Parathyroid adenoma (tissue), 2 donors: ENCODE data around the gene ZNF787.

Source experiments
- H2AFZ ChIP-seq: fragments of 300-600 bp; sonication (generic); one replicate; pipeline ENCODE4 v1.7.0; 2017; ENCODE audit warnings: antibody characterized with exemption, mild to moderate bottlenecking
- H3K27ac ChIP-seq: fragments of 300-600 bp; sonication (generic); one replicate; pipeline ENCODE4 v1.7.0; 2017
- H3K27me3 ChIP-seq: fragments of 300-600 bp; sonication (generic); one replicate; pipeline ENCODE4 v1.7.0; 2017; ENCODE audit warnings: low read length; ENCODE audit not compliant: control insufficient read depth, insufficient read depth
- H3K36me3 ChIP-seq: fragments of 300-600 bp; sonication (generic); one replicate; pipeline ENCODE4 v1.7.0; 2017; ENCODE audit warnings: low read length; ENCODE audit not compliant: control insufficient read depth, insufficient read depth
- H3K4me1 ChIP-seq: fragments of 300-600 bp; sonication (generic); one replicate; pipeline ENCODE4 v1.7.0; 2017; ENCODE audit warnings: control low read depth
- H3K4me2 ChIP-seq: fragments of 300-600 bp; sonication (generic); one replicate; pipeline ENCODE4 v1.7.0; 2017; ENCODE audit warnings: low read length
- H3K4me3 ChIP-seq: fragments of 300-600 bp; sonication (generic); one replicate; pipeline ENCODE4 v1.7.0; 2017; ENCODE audit warnings: low read depth, low read length
- H3K79me2 ChIP-seq: fragments of 300-600 bp; sonication (generic); one replicate; pipeline ENCODE4 v1.7.0; 2017; ENCODE audit warnings: control low read depth
- H3K9ac ChIP-seq: fragments of 300-600 bp; sonication (generic); one replicate; pipeline ENCODE4 v1.7.0; 2017; ENCODE audit warnings: mild to moderate bottlenecking
- H3K9me3 ChIP-seq: fragments of 300-600 bp; sonication (generic); one replicate; pipeline ENCODE4 v1.7.0; 2017; ENCODE audit warnings: low read length; ENCODE audit not compliant: control insufficient read depth
- TF ChIP-seq, protein P1 (sequence below): fragments of 300-600 bp; sonication (generic); IDR thresholded peaks from one replicate; pipeline ENCODE4 v1.7.0; 2017; ENCODE audit warnings: antibody characterized with exemption, mild to moderate bottlenecking
- donor health status: primary hyperparathyroidism.

The ZNF787 gene

DNA sequence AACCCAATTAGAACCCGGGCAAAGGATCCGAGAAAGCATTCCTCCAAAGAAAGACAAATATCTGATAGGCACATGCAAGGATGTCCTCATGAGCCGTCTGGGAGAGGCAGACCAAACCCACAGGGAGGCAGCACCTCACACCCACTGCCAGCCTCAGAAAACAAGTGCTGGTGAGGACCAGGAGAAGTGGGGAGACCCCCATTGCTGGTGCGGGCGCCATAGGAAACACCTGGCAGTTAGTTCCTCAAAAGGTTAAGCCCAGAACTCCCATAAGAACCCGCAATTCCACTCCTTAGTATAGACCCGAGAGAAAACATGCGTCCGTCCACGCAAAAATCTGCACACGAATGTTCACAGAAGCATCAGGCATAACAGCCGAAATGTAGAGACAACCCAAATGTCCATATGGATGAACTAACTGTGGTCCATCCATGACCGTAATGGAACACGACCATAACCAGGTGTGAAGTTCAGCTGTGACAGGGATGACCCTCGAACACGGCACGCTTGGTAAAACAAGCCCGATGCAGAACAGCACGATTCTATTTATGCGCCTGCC is 7.9 kb downstream of the ZNF787 start:
- Histone ChIP-seq H3K4me1 (peaks cover 43% of the 10 kb centered on the region), H3K79me2 (peaks cover 91% of the 10 kb centered on the region), H3K36me3 (no peaks in the 10 kb centered on the region), H3K4me3 (no peak overlapping the region), H3K4me2 (no peak overlapping the region), H3K27me3 (no peaks in the 10 kb centered on the region), H3K9ac (no peak overlapping the region), H2AFZ (no peak overlapping the region), H3K27ac (no peak overlapping the region), H3K9me3 (no peaks in the 10 kb centered on the region)
- TF ChIP-seq, protein P1, sequence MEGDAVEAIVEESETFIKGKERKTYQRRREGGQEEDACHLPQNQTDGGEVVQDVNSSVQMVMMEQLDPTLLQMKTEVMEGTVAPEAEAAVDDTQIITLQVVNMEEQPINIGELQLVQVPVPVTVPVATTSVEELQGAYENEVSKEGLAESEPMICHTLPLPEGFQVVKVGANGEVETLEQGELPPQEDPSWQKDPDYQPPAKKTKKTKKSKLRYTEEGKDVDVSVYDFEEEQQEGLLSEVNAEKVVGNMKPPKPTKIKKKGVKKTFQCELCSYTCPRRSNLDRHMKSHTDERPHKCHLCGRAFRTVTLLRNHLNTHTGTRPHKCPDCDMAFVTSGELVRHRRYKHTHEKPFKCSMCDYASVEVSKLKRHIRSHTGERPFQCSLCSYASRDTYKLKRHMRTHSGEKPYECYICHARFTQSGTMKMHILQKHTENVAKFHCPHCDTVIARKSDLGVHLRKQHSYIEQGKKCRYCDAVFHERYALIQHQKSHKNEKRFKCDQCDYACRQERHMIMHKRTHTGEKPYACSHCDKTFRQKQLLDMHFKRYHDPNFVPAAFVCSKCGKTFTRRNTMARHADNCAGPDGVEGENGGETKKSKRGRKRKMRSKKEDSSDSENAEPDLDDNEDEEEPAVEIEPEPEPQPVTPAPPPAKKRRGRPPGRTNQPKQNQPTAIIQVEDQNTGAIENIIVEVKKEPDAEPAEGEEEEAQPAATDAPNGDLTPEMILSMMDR: no peak

DNA sequence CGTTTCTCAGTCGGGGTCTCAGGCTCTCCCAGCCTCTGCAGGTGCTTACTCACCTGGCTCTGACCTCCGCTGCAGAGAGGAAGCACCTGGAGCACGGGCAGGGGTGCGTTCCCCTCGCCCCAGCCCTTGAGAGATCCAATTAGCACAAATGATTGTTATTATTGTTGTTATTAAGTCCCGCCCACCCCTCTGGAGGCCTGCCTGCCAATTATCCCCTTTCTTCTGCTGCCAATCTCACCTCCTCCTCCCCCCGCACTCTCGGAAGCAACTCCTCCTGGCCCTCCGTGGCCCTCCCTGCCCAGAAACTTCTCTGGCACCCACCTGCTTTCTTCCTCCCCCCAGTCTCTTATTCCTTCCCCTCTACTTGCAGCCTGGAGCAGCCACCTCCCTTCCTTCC is 8.8 kb downstream of the ZNF787 start:
- Histone ChIP-seq H3K79me2 (peaks cover 88% of the 10 kb centered on the region), H3K9me3 (no peaks in the 10 kb centered on the region), H3K4me1 (peaks cover 43% of the 10 kb centered on the region), H3K9ac (no peak overlapping the region), H3K4me3 (no peak overlapping the region), H3K36me3 (no peaks in the 10 kb centered on the region), H3K27me3 (no peaks in the 10 kb centered on the region), H3K27ac (peak overlapping the region; percentile 58), H2AFZ (no peak overlapping the region), H3K4me2 (no peak overlapping the region)
- TF ChIP-seq, protein P1: no peak

DNA sequence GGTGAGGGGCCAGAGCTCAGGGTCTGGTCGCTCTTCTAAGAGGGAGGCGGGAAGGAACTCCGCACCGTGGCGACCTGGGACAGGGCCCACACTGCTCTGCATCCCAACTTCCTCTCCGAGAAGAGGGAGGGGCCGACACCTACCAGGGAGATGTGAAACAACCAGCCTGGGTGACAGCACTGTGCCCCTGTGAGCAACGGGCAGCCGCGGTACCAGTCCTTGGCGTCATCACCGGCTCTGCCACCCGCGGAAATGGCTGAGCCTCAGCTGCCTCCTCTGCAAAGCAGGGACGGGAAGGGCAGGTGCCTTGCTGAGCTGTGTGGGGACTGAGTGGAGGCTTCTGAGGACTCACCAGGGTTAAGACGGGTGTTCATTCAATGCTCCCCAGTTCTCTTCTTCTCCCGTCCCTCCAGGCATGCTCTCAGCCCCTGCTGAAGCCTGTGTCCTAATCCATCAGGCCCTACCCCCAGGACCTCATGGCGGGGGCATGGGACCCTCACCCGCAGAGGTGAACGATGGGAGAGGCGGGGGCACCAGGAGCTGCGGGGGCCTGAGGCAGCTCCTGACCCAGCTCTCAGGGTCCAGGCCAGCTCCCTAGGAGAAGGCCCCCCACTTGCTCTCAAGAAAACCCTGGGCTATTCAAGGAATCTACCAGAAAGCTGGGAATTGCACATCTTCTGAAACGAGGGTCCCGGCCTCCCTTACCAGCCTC is 9.3 kb downstream of the ZNF787 start:
- Histone ChIP-seq H3K27me3 (no peaks in the 10 kb centered on the region), H3K27ac (peak overlapping the region; percentile 58), H2AFZ (no peak overlapping the region), H3K79me2 (peaks cover 88% of the 10 kb centered on the region), H3K4me1 (peaks cover 43% of the 10 kb centered on the region), H3K4me2 (peak overlapping the region; percentile 37), H3K36me3 (no peaks in the 10 kb centered on the region), H3K9ac (no peak overlapping the region), H3K9me3 (no peaks in the 10 kb centered on the region), H3K4me3 (no peak overlapping the region)
- TF ChIP-seq, protein P1: no peak

DNA sequence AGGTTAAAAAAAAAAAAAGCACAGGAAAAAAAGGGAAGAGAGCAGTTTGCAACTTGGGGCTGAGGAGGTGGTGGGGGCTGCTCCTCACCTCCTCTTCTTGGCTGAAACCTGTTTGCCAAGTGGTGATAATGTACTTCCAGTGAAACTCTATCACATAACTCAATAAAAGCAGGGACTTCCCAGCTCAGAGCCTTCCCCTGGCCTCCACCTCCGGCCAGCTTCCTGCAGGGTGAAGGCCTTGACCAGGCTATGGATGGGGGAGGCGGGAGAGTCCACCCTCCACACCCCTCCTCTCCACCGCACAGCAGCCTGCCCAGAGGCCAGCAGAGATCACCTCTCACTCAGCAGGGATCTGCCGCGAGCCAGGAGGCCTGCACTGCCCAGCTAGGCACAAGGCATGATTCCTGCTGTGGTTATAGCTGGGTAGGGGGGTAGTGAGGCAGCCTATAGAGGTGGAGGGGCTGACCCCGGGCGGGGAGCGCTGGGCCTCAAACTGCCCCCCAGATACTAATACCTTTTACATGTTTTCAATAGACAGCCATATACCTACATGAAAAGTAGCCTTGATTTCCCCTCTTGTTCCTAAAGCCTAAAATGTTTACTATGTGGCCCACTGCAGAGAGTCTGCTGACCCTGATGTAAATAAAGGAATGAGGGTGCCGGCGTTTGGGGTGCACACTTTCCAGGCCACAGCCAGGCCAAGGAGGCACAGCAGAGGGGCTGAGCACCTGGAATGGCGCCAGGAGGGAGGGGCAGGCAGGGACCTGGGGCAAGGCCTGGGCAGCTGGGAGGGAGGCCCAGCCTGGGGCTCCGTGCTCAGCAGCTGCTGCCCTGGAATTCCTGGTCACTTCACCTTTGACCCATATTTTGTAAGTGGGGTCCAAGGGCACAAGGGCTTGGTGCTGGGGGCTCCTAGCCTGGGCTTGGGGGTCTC is 10.3 kb downstream of the ZNF787 start:
- TF ChIP-seq, protein P1: no peak
- Histone ChIP-seq H3K79me2 (peaks cover 89% of the 10 kb centered on the region), H3K36me3 (no peaks in the 10 kb centered on the region), H3K4me3 (peak overlapping the region; percentile 5), H3K27me3 (no peaks in the 10 kb centered on the region), H3K9ac (no peak overlapping the region), H3K27ac (peak overlapping the region; percentile 58), H3K4me1 (peaks cover 43% of the 10 kb centered on the region), H3K4me2 (peak overlapping the region; percentile 37), H3K9me3 (no peaks in the 10 kb centered on the region), H2AFZ (no peak overlapping the region)
